Measurements from ENCODE around the gene TANC1.

The TANC1 gene

GRCh38 chr2:158969715-158970240 lies 1.3 kb downstream of the TANC1 start:
- H3K4me3 Mint-ChIP-seq = peak overlapping the region; percentile 75
- peaks cover 21% of the 10 kb centered on the region for H3K4me1 Mint-ChIP-seq
- no peaks in the 10 kb centered on the region for H3K9me3 Mint-ChIP-seq
- peaks cover 51% of the 10 kb centered on the region for H3K27me3 Mint-ChIP-seq
- no peaks in the 10 kb centered on the region for H3K36me3 Mint-ChIP-seq
- ATAC-seq = no peak
- H3K27ac Mint-ChIP-seq = no peak overlapping the region

DNA sequence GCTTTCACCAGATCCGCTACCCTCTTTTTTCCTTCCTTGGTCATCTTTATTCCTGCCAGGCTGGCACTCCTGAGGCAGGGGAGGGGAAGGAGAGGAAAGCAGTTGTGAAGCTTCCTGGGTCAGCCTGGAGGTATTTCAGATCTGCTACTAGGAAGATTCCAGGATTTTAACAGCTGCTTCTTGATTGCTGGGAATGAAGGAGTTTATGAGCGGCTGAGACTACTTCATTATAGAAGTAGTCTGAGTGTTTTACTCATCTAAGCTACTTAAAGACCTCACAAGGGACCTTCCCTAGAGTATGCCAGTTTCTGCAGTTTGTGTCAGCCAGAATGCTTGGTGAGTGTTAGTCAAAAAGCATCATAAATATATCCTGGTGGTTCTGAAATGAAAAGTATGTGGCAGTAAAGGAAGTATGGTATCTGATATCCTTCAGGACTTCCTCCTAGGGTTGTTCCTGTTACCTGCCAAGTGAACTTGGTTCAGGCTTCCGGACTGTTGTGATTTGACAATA lies 1.9 kb downstream of the TANC1 start:
- H3K36me3 Mint-ChIP-seq = no peaks in the 10 kb centered on the region
- H3K4me1 Mint-ChIP-seq = peaks cover 21% of the 10 kb centered on the region
- H3K27me3 Mint-ChIP-seq = peaks cover 51% of the 10 kb centered on the region
- no peak overlapping the region for H3K27ac Mint-ChIP-seq
- ATAC-seq = no peak
- no peaks in the 10 kb centered on the region for H3K9me3 Mint-ChIP-seq
- H3K4me3 Mint-ChIP-seq = peak overlapping the region; percentile 75

GRCh38 chr2:158973116-158973956 lies 4.9 kb downstream of the TANC1 start:
- H3K4me3 Mint-ChIP-seq = no peak overlapping the region
- H3K27me3 Mint-ChIP-seq = peaks cover 47% of the 10 kb centered on the region
- no peak for ATAC-seq
- peaks cover 15% of the 10 kb centered on the region for H3K4me1 Mint-ChIP-seq
- no peak overlapping the region for H3K27ac Mint-ChIP-seq
- no peaks in the 10 kb centered on the region for H3K9me3 Mint-ChIP-seq
- no peaks in the 10 kb centered on the region for H3K36me3 Mint-ChIP-seq

DNA sequence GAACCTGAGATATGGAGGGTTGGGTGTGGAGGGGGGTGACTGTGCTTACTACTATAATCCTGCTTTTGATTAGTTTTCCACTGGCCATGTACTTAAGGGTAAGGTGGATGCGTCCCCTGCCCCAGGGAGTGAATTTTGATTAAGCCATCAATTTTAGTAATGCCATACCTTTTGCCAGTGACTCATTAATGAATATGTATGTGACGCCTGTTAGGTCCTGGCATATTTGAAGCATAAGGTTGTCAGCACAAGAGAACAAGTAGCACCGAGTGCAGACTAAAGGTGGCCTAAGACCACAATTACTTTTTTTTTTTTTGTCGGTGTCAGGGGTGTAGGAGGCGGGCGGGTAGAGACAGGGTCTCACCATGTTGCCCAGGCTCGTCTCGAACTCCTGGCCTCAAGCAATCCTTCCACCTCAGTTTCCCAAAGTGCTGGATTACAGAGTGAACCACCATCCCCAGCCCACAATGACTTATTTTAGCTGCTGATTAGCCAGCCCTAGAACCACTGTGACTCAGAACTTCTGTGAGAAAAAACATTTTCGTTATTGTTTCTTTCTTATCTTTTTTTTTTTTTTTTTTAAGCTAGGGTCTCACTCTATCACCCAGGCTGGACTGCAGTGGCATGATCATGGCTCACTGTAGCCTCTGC lies 7.0 kb downstream of the TANC1 start:
- no peaks in the 10 kb centered on the region for H3K36me3 Mint-ChIP-seq
- H3K4me3 Mint-ChIP-seq = no peak overlapping the region
- no peak overlapping the region for H3K27ac Mint-ChIP-seq
- no peaks in the 10 kb centered on the region for H3K9me3 Mint-ChIP-seq
- H3K4me1 Mint-ChIP-seq = peaks cover under 1% of the 10 kb centered on the region
- ATAC-seq = no peak
- peaks cover 36% of the 10 kb centered on the region for H3K27me3 Mint-ChIP-seq

DNA sequence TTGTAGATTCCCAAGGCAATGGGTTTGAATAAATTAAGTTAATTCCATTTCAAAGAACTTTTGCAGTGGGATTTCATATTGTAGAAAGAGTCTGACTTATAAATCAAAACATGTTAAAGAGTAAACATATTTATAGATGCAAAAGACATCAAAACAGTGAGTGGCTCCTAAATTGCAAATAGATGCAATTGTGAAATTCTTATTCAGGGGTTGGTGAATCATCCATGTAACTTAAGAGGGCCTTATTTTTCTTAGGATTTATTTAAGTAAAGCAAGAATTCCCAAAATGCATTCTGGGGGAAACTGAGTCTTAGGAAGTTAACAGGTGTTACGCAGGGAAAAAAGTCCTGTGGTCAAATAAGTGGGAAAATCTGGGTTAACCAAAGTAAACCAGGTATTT lies 11.3 kb downstream of the TANC1 start:
- Mint-ChIP-seq H3K4me1 (no peaks in the 10 kb centered on the region), H3K36me3 (no peaks in the 10 kb centered on the region), H3K27ac (no peak overlapping the region), H3K9me3 (no peaks in the 10 kb centered on the region), H3K4me3 (no peak overlapping the region), H3K27me3 (peaks cover 24% of the 10 kb centered on the region)
- no peak for ATAC-seq

- H3K36me3 Mint-ChIP-seq = no peaks in the 10 kb centered on the region
- H3K27ac Mint-ChIP-seq = no peak overlapping the region
- H3K9me3 Mint-ChIP-seq = no peaks in the 10 kb centered on the region
- no peaks in the 10 kb centered on the region for H3K4me1 Mint-ChIP-seq
- no peak overlapping the region for H3K4me3 Mint-ChIP-seq
- H3K27me3 Mint-ChIP-seq = peaks cover 27% of the 10 kb centered on the region
- peak; percentile 42 for ATAC-seq
Measured at GRCh38 chr2:158984604-158985135, 16.2 kb downstream of the TANC1 start.

- Mint-ChIP-seq H3K9me3 (no peaks in the 10 kb centered on the region), H3K4me1 (peaks cover 5% of the 10 kb centered on the region), H3K4me3 (no peak overlapping the region), H3K36me3 (no peaks in the 10 kb centered on the region), H3K27ac (no peak overlapping the region), H3K27me3 (peaks cover 30% of the 10 kb centered on the region)
- no peak for ATAC-seq
Measured at GRCh38 chr2:158988501-158988900, 20.1 kb downstream of the TANC1 start.

- Mint-ChIP-seq H3K27me3 (peaks cover 30% of the 10 kb centered on the region), H3K27ac (no peak overlapping the region), H3K36me3 (no peaks in the 10 kb centered on the region), H3K9me3 (no peaks in the 10 kb centered on the region), H3K4me3 (no peak overlapping the region), H3K4me1 (peaks cover 5% of the 10 kb centered on the region)
- no peak for ATAC-seq
Measured at GRCh38 chr2:158989165-158989564, 20.7 kb downstream of the TANC1 start.

GRCh38 chr2:158990397-158991214 lies 22.2 kb downstream of the TANC1 start:
- no peaks in the 10 kb centered on the region for H3K36me3 Mint-ChIP-seq
- no peaks in the 10 kb centered on the region for H3K9me3 Mint-ChIP-seq
- H3K4me1 Mint-ChIP-seq = peaks cover 5% of the 10 kb centered on the region
- H3K27me3 Mint-ChIP-seq = peaks cover 30% of the 10 kb centered on the region
- no peak overlapping the region for H3K27ac Mint-ChIP-seq
- ATAC-seq = no peak
- H3K4me3 Mint-ChIP-seq = no peak overlapping the region

GRCh38 chr2:158993030-158993429 lies 24.6 kb downstream of the TANC1 start:
- H3K9me3 Mint-ChIP-seq = no peaks in the 10 kb centered on the region
- peaks cover 5% of the 10 kb centered on the region for H3K4me1 Mint-ChIP-seq
- H3K36me3 Mint-ChIP-seq = no peaks in the 10 kb centered on the region
- H3K27ac Mint-ChIP-seq = no peak overlapping the region
- peaks cover 21% of the 10 kb centered on the region for H3K27me3 Mint-ChIP-seq
- no peak for ATAC-seq
- no peak overlapping the region for H3K4me3 Mint-ChIP-seq

- Mint-ChIP-seq H3K9me3 (no peaks in the 10 kb centered on the region), H3K36me3 (no peaks in the 10 kb centered on the region), H3K4me3 (no peak overlapping the region), H3K27me3 (peaks cover 13% of the 10 kb centered on the region), H3K4me1 (peaks cover 5% of the 10 kb centered on the region), H3K27ac (no peak overlapping the region)
- no peak for ATAC-seq
Measured at GRCh38 chr2:158993721-158994587, 25.5 kb downstream of the TANC1 start.

DNA sequence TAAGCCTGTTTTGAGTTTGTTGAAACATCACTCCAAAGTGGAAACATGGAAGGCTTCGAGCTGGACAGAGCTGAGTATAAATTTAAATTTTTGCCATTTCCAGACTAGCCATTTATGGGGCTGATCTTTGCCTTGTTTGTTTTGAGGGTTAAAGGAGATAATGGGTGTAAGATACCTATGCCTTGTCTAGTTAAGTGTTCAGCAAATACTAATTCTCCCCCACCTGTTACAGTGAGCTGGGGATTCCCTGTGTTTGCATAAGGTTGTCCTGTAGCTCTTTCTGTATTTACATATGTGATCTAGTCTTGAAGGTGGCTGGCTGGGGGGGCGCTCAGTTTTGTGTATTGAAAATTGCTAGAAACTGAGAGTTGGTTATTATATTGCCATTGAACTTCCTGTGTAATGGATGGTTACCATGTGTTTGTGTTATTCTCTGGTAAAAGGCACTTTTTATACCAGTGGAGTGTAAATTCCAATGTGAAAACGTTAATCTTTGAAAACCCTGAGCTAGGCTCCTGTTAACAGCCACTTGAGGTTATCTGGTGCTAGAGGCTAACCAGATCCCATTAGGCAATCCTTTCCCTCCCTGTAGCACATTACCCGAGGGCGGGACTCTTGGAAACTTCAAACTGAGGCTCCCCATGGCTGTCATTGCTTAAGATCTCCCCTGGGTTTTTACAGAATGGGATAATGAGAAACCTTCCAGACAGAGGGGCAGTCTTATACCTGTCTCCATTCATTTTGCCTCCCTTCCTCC lies 26.7 kb downstream of the TANC1 start:
- no peak overlapping the region for H3K4me3 Mint-ChIP-seq
- H3K27me3 Mint-ChIP-seq = peaks cover 7% of the 10 kb centered on the region
- no peak overlapping the region for H3K27ac Mint-ChIP-seq
- no peaks in the 10 kb centered on the region for H3K36me3 Mint-ChIP-seq
- ATAC-seq = no peak
- H3K9me3 Mint-ChIP-seq = no peaks in the 10 kb centered on the region
- peaks cover 5% of the 10 kb centered on the region for H3K4me1 Mint-ChIP-seq

DNA sequence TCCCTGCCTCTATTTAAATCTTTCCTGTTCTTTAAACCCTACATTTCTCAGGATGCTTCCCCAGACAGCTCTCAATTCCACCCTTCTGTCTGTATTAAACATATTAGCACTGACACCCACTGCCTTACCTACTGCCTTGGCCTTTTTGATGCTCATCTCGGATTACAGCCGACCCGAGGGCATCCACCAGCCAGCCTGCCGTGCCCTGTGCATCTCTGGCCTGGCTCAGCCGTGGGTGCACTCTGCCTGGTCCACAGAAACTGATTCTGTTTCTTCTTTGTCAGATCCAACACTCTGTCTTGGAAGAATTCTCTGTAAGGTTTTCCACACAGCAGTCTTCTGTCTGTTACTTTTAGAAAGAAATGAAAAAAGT lies 27.2 kb downstream of the TANC1 start:
- H3K4me1 Mint-ChIP-seq = peaks cover 5% of the 10 kb centered on the region
- H3K27me3 Mint-ChIP-seq = peaks cover 2% of the 10 kb centered on the region
- no peaks in the 10 kb centered on the region for H3K9me3 Mint-ChIP-seq
- ATAC-seq = no peak
- no peak overlapping the region for H3K4me3 Mint-ChIP-seq
- no peak overlapping the region for H3K27ac Mint-ChIP-seq
- H3K36me3 Mint-ChIP-seq = no peaks in the 10 kb centered on the region
